D721Med (cell line): ENCODE data around the gene TANGO2.

Source experiments
- DNase-seq: peaks from one replicate; pipeline ENCODE4 v3.0.0; 2011; ENCODE audit warnings: low spot score; ENCODE audit not compliant: insufficient read length
- FAIRE-seq: peaks from 2 replicates; lab custom pipeline; 2011; peaks lifted over from hg19 to GRCh38; lab: Jason Lieb, UNC
- CTCF ChIP-seq: IDR thresholded peaks from 2 replicates; pipeline ENCODE4 v1.5.1; 2012; ENCODE audit warnings: mild to moderate bottlenecking, control low read depth; ENCODE audit not compliant: insufficient read depth; ENCODE audit errors: missing control alignments

Gene TANGO2

GRCh38 chr22:20039683-20040325 is 18.9 kb downstream of the TANGO2 start:
- no peak for TF ChIP-seq CTCF
- no peak for FAIRE-seq
- no peak for DNase-seq

GRCh38 chr22:20040327-20041200 is 19.7 kb downstream of the TANGO2 start:
- no peak for TF ChIP-seq CTCF
- DNase-seq (no peak), FAIRE-seq (no peak)

GRCh38 chr22:20043057-20043996 is 22.4 kb downstream of the TANGO2 start:
- TF ChIP-seq CTCF = no peak
- FAIRE-seq = no peak
- DNase-seq = no peak

- no peak for FAIRE-seq
- no peak for TF ChIP-seq CTCF
Measured at GRCh38 chr22:20043997-20044342, 23.1 kb downstream of the TANGO2 start.

GRCh38 chr22:20044495-20045151 is 23.7 kb downstream of the TANGO2 start:
- no peak for TF ChIP-seq CTCF
- FAIRE-seq (no peak), DNase-seq (no peak)

More at GRCh38 chr22:20043997-20044342, 23.1 kb downstream of the TANGO2 start:
- no peak for DNase-seq

GRCh38 chr22:20046730-20047129 is 25.8 kb downstream of the TANGO2 start:
- FAIRE-seq (no peak), DNase-seq (no peak)
- no peak for TF ChIP-seq CTCF
